ENCODE data around the gene PPP1R36.
A peak's percentile ranks its signal among the peaks of the same experiment; 100 is the strongest.
"Not testable (repeated sequence)": the region's sequence is repeated elsewhere in the genome, so short reads cannot be mapped to it uniquely, and the experiment has no call there.

The PPP1R36 gene, protein sequence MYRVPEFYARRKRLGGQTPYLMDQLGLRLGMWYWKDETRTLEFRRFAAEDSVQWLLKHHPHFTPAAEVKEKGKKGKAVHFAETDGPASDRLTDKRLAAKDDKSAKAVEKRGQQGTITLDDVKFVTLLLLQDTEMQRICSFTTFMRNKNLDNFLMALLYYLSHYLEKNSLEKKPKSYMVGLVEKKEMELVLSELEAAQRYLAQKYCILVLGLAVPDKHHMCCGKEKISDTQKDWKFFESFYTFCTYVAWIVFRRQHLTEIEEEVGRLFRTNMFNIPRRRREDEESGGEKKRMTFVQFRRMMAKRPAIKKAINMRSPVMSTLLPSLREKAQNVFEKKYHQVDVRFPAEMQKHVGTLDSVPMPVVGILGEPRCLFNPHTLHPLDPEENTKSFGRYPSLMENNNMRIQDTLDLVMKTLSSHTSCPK

GRCh38 chr14:64549791-64550620 lies at the start of gene PPP1R36:
Gene PPP1R36 (plus strand): TSS chr14:64549961. CDS start chr14:64549998, 37 bp downstream.
- DNase-seq (ENCODE audit: low read depth in 3 of 3), result no peak

DNA sequence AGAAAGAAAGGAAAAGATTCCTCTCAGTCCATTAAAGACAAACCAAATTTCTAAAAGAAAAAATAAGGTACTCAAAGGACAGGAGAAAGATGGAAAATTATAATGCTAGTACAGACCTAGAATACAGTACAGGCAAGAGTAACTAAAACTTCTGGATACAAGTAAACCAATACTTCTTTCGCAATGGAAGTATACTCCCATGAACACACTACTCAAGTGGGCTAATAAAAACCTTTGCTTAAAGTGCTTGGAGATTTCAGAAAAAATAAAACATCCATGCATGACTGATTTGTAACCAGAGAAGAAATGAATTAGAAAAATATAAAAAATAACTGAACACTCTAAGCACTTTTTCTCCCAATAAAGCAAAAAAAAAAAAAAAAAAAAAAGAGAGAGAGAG lies 49.7 kb upstream of the PPP1R36 start:
- DNase-seq (ENCODE audit: low read depth in 3 of 3), result no peak

DNA sequence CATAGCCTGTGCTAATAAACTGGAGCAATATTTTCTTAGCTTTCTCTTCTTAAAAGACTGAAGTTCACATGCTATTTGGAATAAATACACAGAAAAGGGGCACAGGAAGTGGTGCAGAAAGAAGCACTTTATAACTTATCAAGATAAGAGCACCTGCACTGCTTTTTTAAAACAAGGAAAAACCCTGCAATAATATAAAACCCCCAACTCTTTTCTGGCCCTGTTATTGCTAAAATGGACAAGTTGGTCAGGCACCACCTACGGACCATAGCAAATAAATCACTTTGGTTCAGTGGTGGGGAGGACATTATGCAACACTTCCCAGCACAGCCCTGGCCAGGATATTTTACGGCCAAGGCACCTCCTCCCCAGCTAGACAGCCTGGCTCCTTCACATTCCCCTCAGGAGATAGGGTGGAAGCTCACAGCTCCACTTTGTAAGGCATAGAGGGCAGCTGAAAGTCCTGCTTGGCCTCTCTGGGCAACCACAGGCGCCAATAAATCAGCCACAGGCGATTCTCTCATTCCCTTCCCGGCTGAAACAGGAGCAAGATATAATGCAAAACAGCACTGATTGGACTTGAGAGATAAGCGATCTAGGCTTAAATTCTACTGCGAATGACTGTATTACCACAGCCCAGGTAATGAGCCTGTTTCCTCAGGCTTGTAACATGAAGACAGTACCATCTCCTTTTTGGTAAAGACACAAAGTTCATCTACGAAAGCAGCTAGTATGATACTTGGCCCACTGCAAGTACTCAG lies 48.2 kb upstream of the PPP1R36 start:
- no peak for DNase-seq (ENCODE audit: low read depth in 3 of 3)

DNA sequence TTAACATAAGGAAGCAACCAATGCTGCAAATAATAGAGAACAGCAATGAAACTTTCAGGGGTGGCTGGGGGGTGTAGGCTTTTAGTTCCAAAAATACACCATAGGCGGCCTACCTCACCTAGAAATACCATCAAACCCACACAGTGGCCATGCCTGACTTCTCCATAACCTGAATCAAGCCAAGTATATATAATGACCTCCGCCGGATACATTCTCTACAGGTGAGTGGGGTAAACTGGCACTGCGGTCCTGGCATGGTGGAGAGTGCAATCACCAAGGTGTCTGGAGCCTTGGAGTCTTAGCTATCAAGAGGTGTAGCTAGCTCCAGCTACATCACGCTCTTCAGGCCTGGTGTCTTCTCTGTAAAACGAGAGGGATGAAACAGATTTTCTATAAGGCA lies 47.3 kb upstream of the PPP1R36 start:
- no peak for DNase-seq (ENCODE audit: low read depth in 3 of 3)

DNA sequence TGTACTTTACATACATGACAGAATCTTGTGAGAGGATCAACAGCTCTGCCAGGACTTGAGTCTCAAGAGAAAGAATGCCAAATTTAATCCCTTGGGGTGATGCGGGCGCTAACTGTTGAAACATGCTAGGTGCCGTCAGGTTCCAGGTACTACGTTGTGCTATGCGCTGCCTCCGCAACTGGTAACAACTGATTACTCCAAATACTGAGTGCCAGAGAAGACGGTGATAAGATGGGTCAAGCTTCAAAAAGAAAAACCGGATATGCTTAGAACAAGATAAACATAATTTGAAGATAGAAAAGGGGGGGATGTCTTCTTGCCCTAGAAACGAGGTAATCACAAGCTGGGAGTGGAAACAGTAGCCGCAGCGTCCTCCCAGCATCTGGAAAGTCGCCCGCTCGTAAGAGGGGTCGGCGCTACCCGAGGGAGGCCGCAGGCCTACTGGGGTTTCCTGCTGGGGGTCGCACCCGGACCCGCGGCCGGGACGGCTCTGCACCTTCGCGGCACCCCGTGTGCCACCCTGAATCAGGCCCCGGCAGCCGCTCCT lies 46.8 kb upstream of the PPP1R36 start:
- no peak for DNase-seq (ENCODE audit: low read depth in 3 of 3)

DNA sequence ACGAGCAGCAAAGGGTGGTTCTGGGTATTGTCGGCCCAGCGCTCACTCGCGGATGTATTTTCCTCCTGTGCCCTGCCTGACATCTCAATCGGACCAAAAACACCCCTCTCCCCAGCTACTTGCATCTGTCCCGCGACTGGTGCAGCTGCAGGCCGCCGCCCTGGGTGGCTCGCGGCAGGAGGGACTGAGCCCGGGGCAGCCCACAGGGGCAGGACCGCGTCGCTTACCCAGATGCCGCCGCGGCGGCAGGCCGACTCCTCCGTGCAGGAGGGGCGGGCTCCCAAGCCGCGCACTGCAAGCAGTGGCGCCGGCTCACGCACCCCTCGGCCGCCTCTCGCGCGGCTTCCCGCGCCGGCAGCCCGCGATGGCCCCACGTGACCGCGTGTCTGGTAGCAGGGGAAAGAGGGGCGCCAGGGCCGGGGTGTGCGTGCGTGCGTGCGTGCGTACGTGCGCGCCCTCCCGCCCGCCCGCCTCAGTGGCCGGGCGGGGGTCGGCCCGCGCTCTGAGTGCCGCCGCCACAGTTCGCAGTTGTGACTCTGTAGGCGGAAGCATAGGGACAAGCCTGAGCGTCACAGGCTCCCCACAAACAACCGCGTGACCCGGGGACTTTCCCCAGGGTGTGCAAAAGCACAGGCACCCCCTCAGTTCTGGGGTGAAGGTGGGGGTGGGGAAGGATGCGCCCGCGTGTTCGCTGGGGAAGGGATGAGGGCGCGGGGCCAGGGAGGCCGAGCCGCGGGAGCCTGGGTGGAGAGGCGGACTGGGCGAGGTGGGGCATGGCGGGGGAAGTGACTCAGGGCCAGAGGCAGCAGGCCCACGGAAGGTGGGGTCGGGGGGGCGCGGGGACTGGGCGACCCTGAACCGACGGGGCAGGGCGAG lies 46.1 kb upstream of the PPP1R36 start, which contains the start of gene ZBTB25:
TSS of gene ZBTB25 (minus strand) at position 405 of the 876 bp plus-strand sequence. CDS start 13,305 bp downstream, outside the sequence.
- DNase-seq (ENCODE audit: low read depth in 3 of 3), result peak; percentile 85 to 93 (median 89)

DNA sequence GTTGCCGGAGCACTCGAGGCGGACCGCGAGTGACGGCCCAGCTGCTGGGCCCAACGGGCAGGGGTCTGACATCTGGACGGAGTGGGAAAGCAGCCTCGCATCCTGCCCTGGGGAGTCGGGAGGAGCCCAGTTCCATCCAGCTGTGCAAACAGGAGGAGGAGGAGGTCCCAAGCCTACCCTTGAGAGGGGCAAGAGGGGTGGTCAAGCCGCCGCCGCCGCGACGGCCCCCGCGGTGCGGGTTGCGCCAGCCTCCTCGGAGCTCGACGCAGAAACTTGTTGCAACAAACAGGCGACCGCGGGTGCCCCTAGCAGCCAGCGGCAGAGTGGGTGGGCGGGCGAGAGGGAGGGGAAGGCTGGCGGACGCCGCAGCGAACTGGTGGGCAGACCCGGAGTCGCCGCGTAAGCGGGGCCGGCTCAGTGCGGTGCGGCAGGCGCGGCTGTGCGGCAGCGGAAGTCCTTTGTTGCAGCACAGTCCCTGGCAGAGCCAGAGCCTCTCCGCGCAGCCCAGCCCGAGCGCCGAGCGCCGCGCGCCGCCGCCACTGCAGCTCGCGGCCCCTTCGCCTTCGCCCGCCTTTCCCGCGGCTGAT lies 45.4 kb upstream of the PPP1R36 start, which contains the start of gene ZBTB1:
TSS of gene ZBTB1 (plus strand) at position 461 of the 587 bp plus-strand sequence. CDS start 16,735 bp downstream, outside the sequence.
- DNase-seq (ENCODE audit: low read depth in 3 of 3), result peak; percentile 72 to 84 (median 79)

DNA sequence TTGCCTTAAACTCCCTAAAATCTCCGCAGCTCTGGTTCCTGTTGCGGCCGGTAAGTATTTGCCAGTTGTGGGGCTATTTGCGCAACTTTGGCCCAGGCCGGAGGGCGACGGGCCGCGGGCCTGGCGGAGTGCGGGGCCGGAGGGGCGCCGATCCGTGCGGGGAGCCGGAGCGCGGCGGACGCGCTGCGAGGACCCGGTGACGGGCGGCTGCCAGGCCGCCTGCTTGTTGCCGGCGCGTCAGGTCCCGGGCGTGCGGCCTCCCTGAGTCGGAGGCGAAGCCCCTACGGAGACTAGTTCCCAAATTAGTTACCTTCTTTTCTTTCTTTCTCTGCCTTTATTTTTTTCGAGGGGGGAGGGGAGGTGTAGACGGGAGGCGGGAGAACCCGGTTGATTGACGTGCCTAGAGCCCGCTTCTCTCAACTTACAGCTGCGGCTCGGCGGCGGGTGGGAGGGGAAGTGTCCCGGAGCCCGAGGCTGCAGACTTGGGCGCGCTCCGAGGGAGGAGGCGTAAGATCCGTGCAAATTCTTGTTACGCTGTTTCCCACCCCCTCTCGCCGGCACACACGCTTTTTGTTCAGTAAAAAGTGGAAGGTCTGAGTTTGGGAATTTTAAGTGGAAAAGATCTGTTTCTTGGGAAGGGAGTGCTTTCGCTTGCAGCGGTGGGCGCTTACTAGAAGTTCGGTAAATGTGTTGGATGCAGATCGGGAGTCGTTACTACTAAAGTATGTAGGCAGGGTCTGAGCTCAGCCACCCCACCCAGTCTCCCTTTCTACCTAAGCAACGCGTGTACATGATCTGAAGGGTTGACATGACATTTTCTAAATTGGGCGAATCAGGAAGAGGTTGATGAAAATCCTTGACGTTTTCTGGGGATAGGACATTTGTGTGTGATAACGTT lies 44.6 kb upstream of the PPP1R36 start:
- peak; percentile 66 to 83 (median 70) for DNase-seq (ENCODE audit: low read depth in 3 of 3)

DNA sequence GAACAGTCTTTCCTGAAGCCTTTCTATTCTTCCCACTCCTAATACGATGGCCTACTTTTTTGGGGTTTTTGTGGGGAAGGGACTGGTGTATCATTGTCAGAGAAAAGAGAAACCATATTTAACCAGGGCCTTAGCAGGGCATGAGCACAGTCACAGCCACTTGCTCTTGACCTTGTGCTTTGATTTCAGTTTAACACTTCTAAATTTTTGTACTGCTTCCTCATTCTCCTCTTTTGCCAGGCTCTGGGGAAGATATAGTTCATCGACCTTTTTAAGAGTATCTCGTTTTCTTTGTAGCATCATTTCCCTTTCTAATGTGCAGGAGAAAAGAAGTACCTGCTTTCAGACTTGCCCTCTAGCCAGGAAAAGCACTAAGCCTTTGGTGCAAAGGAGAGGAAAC lies 43.0 kb upstream of the PPP1R36 start:
- DNase-seq (ENCODE audit: low read depth in 3 of 3), result no peak

DNA sequence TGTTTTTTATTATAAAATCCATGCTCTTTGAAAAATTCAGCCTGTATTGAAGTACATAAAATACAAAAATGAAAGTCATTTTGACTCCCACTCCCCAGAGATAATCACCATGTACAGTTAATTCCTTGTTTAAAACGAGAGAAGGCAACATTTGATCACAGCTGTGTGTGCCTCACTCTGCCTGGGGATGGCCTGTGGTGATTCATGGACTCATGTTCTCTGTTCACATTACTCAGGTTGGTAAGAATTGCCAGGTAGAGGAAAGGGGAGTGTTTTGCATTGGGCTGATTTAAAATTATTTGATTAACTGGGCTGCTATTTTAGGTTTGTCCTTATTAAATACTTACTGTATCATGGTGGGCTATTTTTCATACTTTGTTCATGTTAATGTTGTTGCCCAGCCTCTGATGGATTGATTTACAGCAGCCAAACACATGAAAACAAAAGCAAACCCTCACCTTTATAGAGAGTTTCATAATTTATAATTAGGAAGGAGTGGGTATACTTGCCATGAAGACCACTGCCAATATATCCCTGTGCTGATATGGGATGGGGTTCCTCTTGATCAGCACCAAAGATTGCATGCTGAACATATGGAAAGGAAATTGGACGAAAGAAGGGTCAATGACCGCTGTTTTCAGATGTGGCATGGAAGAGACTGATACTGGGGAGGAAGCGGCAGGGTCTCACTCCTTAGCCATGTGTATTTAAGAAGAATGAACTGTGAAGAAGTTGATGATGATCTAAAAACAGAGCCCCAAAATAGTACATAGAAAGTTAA lies 42.2 kb upstream of the PPP1R36 start:
- peak in 1 of 3 experiments; percentile 35 for DNase-seq (ENCODE audit: low read depth in 3 of 3)

GRCh38 chr14:64508215-64508776 lies 41.5 kb upstream of the PPP1R36 start:
- DNase-seq (ENCODE audit: low read depth in 3 of 3), result no peak

GRCh38 chr14:64509036-64509435 lies 40.7 kb upstream of the PPP1R36 start:
- DNase-seq (ENCODE audit: low read depth in 3 of 3), result no peak

DNA sequence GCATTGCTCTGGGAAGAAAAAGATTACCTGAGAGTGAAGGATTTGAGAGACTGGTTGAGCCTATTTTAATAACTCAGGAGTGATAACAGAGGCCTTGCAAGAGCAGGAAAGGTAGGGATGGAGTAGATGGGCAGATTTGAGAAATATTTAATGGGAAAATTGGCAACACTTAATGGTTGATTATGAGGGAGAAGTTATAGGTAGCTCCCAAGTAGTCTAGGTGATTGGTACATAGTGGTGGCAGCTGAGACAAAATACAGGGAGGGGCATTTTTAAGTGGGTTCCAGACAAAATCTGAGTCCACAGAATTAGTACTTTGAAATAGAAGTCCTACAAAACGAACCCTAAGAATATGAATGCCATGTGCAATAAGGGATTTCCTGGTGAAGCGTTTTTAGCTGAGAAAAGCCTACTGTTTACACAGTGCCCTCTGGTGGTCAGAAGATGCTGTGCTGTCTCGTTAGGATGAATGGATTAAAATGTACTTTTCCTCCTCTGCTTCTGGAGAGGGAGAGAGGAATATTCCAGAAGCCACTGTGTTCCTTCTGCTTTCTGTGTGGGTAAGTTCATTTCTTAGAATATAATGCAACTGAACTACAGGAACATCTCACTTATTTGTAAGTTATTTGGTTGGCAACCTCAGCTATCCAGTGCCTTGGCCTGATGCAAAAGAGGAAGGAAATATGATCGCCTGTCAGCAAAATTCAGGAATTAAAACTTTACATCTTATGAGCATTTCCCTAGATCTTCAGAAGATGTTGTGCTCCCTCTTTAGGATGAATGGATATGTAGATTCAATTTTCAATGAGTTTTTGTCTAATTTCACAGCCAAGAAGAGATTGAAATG lies 38.7 kb upstream of the PPP1R36 start:
- DNase-seq (ENCODE audit: low read depth in 3 of 3), result peak; percentile 35 to 54 (median 52)

- DNase-seq (ENCODE audit: low read depth in 3 of 3), result no peak
Observed at GRCh38 chr14:64513271-64513670, 36.5 kb upstream of the PPP1R36 start.

GRCh38 chr14:64515053-64515452 lies 34.7 kb upstream of the PPP1R36 start:
- no peak for DNase-seq (ENCODE audit: low read depth in 3 of 3)

DNA sequence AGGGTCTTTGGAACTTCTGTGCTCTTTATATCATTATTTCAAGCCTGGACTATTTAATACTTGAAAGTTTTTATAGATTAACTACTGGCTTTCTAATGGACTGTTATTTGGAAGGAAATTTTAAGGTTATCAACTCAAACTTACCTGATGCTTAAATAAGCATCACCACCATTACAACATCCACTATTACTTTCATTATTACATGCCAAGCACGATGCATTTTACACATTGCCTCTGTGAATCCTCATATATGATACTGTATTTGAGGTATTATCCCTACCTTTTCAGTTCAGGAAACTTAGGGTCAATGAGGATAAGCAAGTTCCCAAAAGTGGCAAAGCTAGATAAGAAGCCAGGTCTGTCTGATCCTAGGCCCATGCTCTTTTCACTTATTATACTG lies 32.8 kb upstream of the PPP1R36 start:
- no peak for DNase-seq (ENCODE audit: low read depth in 3 of 3)

DNA sequence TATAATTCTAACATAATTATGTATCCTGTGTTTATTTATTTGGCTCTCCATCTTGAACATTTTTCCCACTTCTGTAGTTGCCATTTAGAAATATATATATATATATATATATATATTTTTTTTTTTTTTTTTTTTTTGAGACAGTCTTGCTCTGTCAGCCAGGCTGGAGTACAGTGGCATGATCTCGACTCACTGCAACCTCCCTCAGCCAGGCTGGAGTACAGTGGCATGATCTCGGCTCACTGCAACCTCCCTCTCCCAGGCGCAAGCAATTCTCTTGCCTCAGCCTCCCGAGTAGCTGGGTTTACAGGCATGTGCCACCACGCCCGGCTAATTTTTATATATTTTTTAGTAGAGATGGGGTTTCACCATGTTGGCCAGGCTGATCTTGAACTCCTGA lies 32.1 kb upstream of the PPP1R36 start:
- not testable (repeated sequence) for DNase-seq (ENCODE audit: low read depth in 3 of 3)
